Pancreas (tissue), 10 donors: ENCODE measurements around the gene SPIRE2. TPM values are rescaled to one million over a fixed set of nuclear protein-coding genes. Genes with fewer than 3 reads are reported as not detected.
"Not testable (repeated sequence)": the region's sequence is repeated elsewhere in the genome, so short reads cannot be mapped to it uniquely, and the experiment has no call there.

Experiments used
- ATAC-seq, 4 donors: fragments of 200-7000 bp; cut with Tn5 transposase; one replicate each; pipeline versions ENCODE4 v1.8.0 to v1.9.1; 2020; ENCODE audit warnings: mild to moderate bottlenecking in 4 of 4, moderate library complexity in 4 of 4
- DNase-seq, 6 donors: peaks; one replicate each; pipeline ENCODE4 v3.0.0-alpha.2; 2020
- FAIRE-seq: peaks from 2 replicates; lab custom pipeline; 2012; peaks lifted over from hg19 to GRCh38; lab: Jason Lieb, UNC
- H3K27ac ChIP-seq, 4 donors: fragments of 200-600 bp; sonication (generic); 1 replicate in 3 of 4; 2 replicates in 1 of 4; pipeline versions ENCODE4 v1.5.0 to v1.8.0; 2020
- H3K27me3 ChIP-seq, 4 donors: fragments of 200-600 bp; one replicate each; pipeline ENCODE4 v1.8.0; 2021
- H3K36me3 ChIP-seq, 3 donors: fragments of 200-600 bp; sonication (generic) in 1 of 3; one replicate each; pipeline versions ENCODE4 v1.5.0 to v1.8.0; 2020 to 2021
- H3K4me1 ChIP-seq, 3 donors: fragments of 200-600 bp; one replicate each; pipeline ENCODE4 v1.8.0; 2021
- H3K4me3 ChIP-seq, 4 donors: fragments of 200-600 bp; sonication (generic) in 2 of 4; one replicate each; pipeline versions ENCODE4 v1.5.0 to v1.8.0; 2020 to 2021
- H3K9me3 ChIP-seq, 4 donors: fragments of 200-600 bp; one replicate each; pipeline ENCODE4 v1.8.0; 2021
- WGBS, 2 donors: extraction: QIAGEN DNeasy Blood & Tissue Kit; methylation state at CpG; one replicate each; pipeline ENCODE4 v1.1.7; 2013; 5-methylcytosine and 5-hydroxymethylcytosine counted together
- intact Hi-C, 3 donors: fragments of 100-400 bp; cut with DNase I; formaldehyde crosslinking; loops; one replicate each; pipeline versions ENCODE4 v1.11.1 to v1.14.2; 2022
- polyA plus RNA-seq, 2 donors: library from polyadenylated mRNA; stranded (reverse); fragments of 200-250 nt; gene quantifications; one replicate each; pipeline ENCODE4 v1.2.3, GENCODE V29; 2013
- total RNA-seq, 6 donors: library from RNA; stranded (reverse); fragmentation: NEBNext Ultra II Directional in 4 of 6; extraction: Animal tissue kit (Norgen Biotek cat#: 25700) in 4 of 6; gene quantifications; one replicate each; pipeline versions ENCODE4 v1.2.1 to v1.2.4, GENCODE V29; 2021 to 2023
- TF ChIP-seq, protein P1 (sequence below), 4 donors: fragments of 200-600 bp; sonication (generic) in 3 of 4; IDR thresholded peaks; one replicate each; pipeline versions ENCODE4 v1.5.0 to v1.8.0; 2021; ENCODE audit warnings: antibody characterized with exemption in 4 of 4
- donor health status: healthy with polysubstance abuse.
- donor health status: DM: no; HTN: no; CAD: no; lungs with moderate emphysema.
- donor health status: DM: no; HTN: no; CAD: no.
- donor health status: control.
- donor health status: control.
- donor health status: Bipolar disorder and iron deficiency.
- donor health status: DM: yes; HTN: yes; CAD: no.
- donor health status: DM: no; HTN: no; CAD: no.
- donor health status: DM: no; HTN: no; CAD: no.
- donor health status: DM: yes; HTN: yes; CAD: no.

Gene SPIRE2
- total and polyA plus RNA-seq, 8 donors = 1.6 to 11.5 (median 2.8) TPM

DNA sequence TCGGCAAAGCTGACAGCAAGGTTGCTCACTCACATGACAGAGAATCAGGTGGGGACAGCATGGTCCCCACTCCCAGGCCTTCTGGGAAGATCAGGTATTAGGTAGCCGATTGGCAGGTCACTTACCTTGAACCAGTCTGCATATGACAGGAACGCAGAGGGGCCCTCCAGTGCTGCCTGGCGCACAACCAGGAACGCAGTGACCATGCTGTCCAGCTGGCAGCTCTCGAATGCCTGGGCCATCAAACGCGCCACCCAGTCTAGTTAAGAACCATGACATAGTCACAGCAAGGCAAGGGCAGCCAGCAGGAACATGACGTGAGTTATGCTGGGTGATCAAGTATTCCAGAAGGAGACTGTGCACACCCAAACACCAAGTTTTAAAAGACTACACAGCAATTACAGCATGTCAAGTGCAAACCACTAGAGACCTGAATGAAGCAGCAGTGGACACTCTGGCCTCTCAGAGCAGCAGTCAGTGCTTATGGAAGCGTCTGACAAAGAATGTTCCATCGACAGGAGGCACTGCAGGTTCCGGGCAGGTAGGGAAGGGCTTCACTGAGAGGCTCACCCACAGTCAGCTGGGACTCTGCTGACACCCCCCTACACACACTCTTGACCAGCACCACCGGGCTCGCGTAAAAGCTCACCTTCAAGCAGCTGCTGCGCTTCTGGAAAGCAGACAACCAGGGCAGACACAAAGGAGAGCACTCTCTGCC lies 36.8 kb upstream of the SPIRE2 start:
- ATAC-seq (no peak), DNase-seq (no peak), FAIRE-seq (no peak)
- intact Hi-C loops = loop anchor here in 1 of 3 donors (10.0 kb wide), 1 partner anchor 77 kb away; no protein-coding TSS in a partner anchor
- no peaks in the 10 kb centered on the region for H3K27me3 ChIP-seq
- TF ChIP-seq, protein P1, sequence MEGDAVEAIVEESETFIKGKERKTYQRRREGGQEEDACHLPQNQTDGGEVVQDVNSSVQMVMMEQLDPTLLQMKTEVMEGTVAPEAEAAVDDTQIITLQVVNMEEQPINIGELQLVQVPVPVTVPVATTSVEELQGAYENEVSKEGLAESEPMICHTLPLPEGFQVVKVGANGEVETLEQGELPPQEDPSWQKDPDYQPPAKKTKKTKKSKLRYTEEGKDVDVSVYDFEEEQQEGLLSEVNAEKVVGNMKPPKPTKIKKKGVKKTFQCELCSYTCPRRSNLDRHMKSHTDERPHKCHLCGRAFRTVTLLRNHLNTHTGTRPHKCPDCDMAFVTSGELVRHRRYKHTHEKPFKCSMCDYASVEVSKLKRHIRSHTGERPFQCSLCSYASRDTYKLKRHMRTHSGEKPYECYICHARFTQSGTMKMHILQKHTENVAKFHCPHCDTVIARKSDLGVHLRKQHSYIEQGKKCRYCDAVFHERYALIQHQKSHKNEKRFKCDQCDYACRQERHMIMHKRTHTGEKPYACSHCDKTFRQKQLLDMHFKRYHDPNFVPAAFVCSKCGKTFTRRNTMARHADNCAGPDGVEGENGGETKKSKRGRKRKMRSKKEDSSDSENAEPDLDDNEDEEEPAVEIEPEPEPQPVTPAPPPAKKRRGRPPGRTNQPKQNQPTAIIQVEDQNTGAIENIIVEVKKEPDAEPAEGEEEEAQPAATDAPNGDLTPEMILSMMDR (IDR thresholded peaks at IDR 0.05) = no peak
- 95 to 96% methylated on average over 16 of the region's 16 CpGs for WGBS, 2 donors
- H3K4me1 ChIP-seq = no peaks in the 10 kb centered on the region
- no peaks in the 10 kb centered on the region for H3K36me3 ChIP-seq
- no peaks in the 10 kb centered on the region for H3K9me3 ChIP-seq
- H3K27ac ChIP-seq = no peak overlapping the region
- no peak overlapping the region for H3K4me3 ChIP-seq

DNA sequence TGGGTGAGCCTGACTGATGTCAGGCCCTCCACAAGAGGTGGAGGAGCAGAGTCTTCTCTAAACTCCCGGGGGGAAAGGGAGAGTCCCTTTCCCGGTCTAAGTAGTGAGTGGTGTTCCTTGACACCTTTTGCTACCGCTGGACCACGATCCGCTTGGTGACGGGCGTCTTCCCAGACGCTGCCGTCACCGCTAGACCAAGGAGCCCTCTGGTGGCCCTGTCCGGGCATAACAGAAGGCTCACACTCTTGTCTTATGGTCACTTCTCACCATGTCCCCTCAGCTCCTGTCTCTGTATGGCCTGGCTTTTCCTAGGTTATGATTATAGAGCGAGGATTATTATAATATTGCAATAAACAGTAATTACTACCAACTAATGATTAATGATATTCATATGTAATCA lies 35.2 kb upstream of the SPIRE2 start:
- not testable (repeated sequence) for H3K27ac ChIP-seq, H3K9me3 ChIP-seq, H3K36me3 ChIP-seq, H3K4me1 ChIP-seq, H3K27me3 ChIP-seq, H3K4me3 ChIP-seq
- TF ChIP-seq, protein P1 (IDR thresholded peaks at IDR 0.05) = peak; percentile 48 to 77 (median 69)
- peak in 1 of 4 donors; percentile 33 for ATAC-seq
- intact Hi-C loops = loop anchor here in 1 of 3 donors (10.0 kb wide), 1 partner anchor 78 kb away; no protein-coding TSS in a partner anchor
- 13 to 14% methylated on average over 12 of the region's 12 CpGs for WGBS, 2 donors
- FAIRE-seq = peak; percentile 13
- DNase-seq = peak; percentile 41 to 83 (median 68)

DNA sequence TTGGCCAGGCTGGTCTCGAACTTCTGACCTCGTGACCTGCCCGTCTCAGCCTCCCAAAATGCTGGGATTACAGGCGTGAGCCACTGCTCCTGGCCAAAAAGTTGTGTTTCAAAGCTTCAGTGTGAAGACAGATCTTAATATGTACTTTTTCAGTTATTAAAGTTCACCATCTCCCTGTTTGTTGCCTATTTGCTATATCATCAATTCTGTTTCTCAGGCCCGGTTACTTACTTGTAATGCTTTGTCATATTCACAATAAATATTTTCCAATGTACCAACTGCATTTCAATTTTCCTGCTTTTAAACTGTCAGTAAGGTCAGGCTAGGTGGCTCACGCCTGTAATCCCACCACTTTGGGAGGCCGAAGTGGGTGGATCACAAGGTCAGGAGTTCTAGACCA lies 34.3 kb upstream of the SPIRE2 start:
- intact Hi-C loops = loop anchor here in 1 of 3 donors (10.0 kb wide), 1 partner anchor 79 kb away; no protein-coding TSS in a partner anchor
- Histone ChIP-seq H3K9me3 (no peaks in the 10 kb centered on the region), H3K27ac (no peak overlapping the region), H3K4me3 (no peak overlapping the region), H3K27me3 (no peaks in the 10 kb centered on the region), H3K36me3 (no peaks in the 10 kb centered on the region), H3K4me1 (no peaks in the 10 kb centered on the region)
- TF ChIP-seq, protein P1 (IDR thresholded peaks at IDR 0.05) = no peak
- no peak for FAIRE-seq
- no peak for ATAC-seq
- WGBS, 2 donors = 91 to 94% methylated on average over 7 of the region's 7 CpGs
- DNase-seq = no peak

DNA sequence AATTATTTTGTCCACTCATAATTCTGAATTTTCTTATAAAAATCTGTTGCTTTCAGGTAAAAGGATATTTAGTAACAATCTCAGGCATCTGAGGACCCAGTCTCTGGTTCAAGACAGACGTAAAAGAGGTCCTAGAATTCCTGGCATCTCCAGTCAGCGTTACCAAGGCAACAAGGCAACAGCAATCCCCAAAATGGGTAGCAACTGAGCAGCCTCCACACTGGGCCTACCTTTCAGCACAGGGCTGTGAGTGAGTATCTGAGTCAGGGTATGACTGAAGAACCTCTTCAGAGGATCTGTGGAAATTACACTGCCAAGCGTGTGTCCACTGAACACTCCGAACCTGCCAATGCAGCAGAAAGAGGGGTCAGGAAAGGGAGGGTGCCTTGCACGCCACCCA lies 32.6 kb upstream of the SPIRE2 start:
- TF ChIP-seq, protein P1 (IDR thresholded peaks at IDR 0.05) = no peak
- ATAC-seq = no peak
- no peaks in the 10 kb centered on the region for H3K4me1 ChIP-seq
- no peak overlapping the region for H3K4me3 ChIP-seq
- intact Hi-C loops = loop anchor here (5.0 to 10.0 kb wide), 2 partner anchors 81 to 88 kb away; no protein-coding TSS in a partner anchor
- H3K27ac ChIP-seq = no peak overlapping the region
- WGBS, 2 donors = 84 to 88% methylated on average over 5 of the region's 5 CpGs
- FAIRE-seq = no peak
- DNase-seq = no peak
- H3K27me3 ChIP-seq = no peaks in the 10 kb centered on the region
- no peaks in the 10 kb centered on the region for H3K36me3 ChIP-seq
- H3K9me3 ChIP-seq = no peaks in the 10 kb centered on the region

DNA sequence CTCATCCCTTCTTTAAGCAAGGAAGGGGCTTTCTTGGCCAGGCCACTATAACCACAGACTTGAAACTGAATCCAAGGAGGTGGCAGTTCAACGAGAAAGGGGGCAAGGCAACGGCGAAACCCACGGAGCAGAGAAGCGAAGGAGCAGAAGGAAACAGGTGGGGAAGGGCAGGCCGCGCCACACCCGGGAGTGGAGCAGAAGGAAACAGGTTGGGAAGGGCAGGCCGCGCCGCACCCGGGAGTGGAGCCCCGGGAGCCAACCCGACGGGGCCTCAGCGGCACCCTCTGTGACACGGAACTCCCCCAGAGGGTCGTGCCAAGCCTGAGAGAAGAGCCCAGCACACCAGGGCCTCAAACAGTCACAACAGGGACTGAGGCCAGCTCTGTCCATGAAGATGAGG lies 32.2 kb upstream of the SPIRE2 start:
- no peaks in the 10 kb centered on the region for H3K4me1 ChIP-seq
- no peak for FAIRE-seq
- no peak for ATAC-seq
- 91 to 95% methylated on average over 15 to 18 of the region's 18 CpGs for WGBS, 2 donors
- intact Hi-C loops = loop anchor here (5.0 to 10.0 kb wide), 2 partner anchors 81 to 89 kb away; no protein-coding TSS in a partner anchor
- no peak overlapping the region for H3K27ac ChIP-seq
- H3K9me3 ChIP-seq = no peaks in the 10 kb centered on the region
- H3K36me3 ChIP-seq = no peaks in the 10 kb centered on the region
- H3K4me3 ChIP-seq = no peak overlapping the region
- DNase-seq = no peak
- TF ChIP-seq, protein P1 (IDR thresholded peaks at IDR 0.05) = no peak
- no peaks in the 10 kb centered on the region for H3K27me3 ChIP-seq
